Liver (tissue), 9 donors: ENCODE data around the gene SMAP2. TPM values are rescaled to one million over a fixed set of nuclear protein-coding genes. Genes with fewer than 3 reads are reported as not detected.

Experiments used
- DNase-seq: peaks from one replicate; pipeline ENCODE4 v3.0.0-alpha.2; 2017; ENCODE audit warnings: low spot score
- H3K27ac ChIP-seq, 2 donors: one replicate each; pipeline ENCODE4 v1.7.0; 2013; ENCODE audit warnings: inconsistent platforms in 2 of 2, low read length in 2 of 2, control low read depth in 1 of 2, low read depth in 1 of 2, mild to moderate bottlenecking in 1 of 2
- H3K27me3 ChIP-seq, 4 donors: one replicate each; pipeline versions ENCODE4 v1.6.1 to v1.7.0; 2013; ENCODE audit warnings: low read length in 3 of 4, inconsistent platforms in 1 of 4, mild to moderate bottlenecking in 1 of 4, moderate library complexity in 1 of 4; ENCODE audit not compliant: control insufficient read depth in 4 of 4, insufficient read depth in 4 of 4
- H3K36me3 ChIP-seq, 4 donors: one replicate each; pipeline versions ENCODE4 v1.6.1 to v1.7.0; 2013; ENCODE audit warnings: low read length in 3 of 4, mild to moderate bottlenecking in 3 of 4, low read depth in 1 of 4, moderate library complexity in 1 of 4; ENCODE audit not compliant: control insufficient read depth in 4 of 4, insufficient read depth in 3 of 4
- H3K4me1 ChIP-seq, 4 donors: one replicate each; pipeline versions ENCODE4 v1.6.1 to v1.7.0; 2013; ENCODE audit warnings: low read length in 3 of 4, mild to moderate bottlenecking in 3 of 4, moderate library complexity in 1 of 4; ENCODE audit not compliant: control insufficient read depth in 4 of 4, insufficient read depth in 4 of 4
- H3K4me3 ChIP-seq, 3 donors: one replicate each; pipeline versions ENCODE4 v1.6.1 to v1.7.0; 2013; ENCODE audit warnings: low read length in 3 of 3, control low read depth in 1 of 3, low read depth in 1 of 3, mild to moderate bottlenecking in 1 of 3
- H3K9ac ChIP-seq, 2 donors: one replicate each; pipeline ENCODE4 v1.7.0; 2013; ENCODE audit warnings: low read length in 2 of 2, mild to moderate bottlenecking in 2 of 2, moderate library complexity in 2 of 2, control low read depth in 1 of 2, low read depth in 1 of 2
- H3K9me3 ChIP-seq, 4 donors: one replicate each; pipeline versions ENCODE4 v1.6.1 to v1.7.0; 2013; ENCODE audit warnings: low read length in 3 of 4; ENCODE audit not compliant: control insufficient read depth in 4 of 4
- EGR1 ChIP-seq, 2 donors: IDR thresholded peaks; 2 replicates each; pipeline ENCODE4 v1.6.1; 2016 to 2018; ENCODE audit warnings: antibody characterized with exemption in 2 of 2, low read depth in 2 of 2
- HNF4G ChIP-seq: IDR thresholded peaks from 2 replicates; pipeline ENCODE4 v1.6.1; 2016; ENCODE audit warnings: antibody characterized with exemption
- JUND ChIP-seq, 2 donors: IDR thresholded peaks; 2 replicates each; pipeline ENCODE4 v1.6.1; 2016; ENCODE audit warnings: antibody characterized with exemption in 2 of 2
- MAX ChIP-seq: IDR thresholded peaks from 2 replicates; pipeline ENCODE4 v1.6.1; 2016; ENCODE audit warnings: antibody characterized with exemption
- NR2F2 ChIP-seq: IDR thresholded peaks from 2 replicates; pipeline ENCODE4 v1.6.1; 2016; ENCODE audit warnings: antibody characterized with exemption
- RAD21 ChIP-seq, 2 donors: IDR thresholded peaks; 2 replicates each; pipeline ENCODE4 v1.6.1; 2016; ENCODE audit warnings: antibody characterized with exemption in 2 of 2, mild to moderate bottlenecking in 2 of 2
- REST ChIP-seq: IDR thresholded peaks from 2 replicates; pipeline ENCODE4 v1.6.1; 2016; ENCODE audit warnings: antibody characterized with exemption, mild to moderate bottlenecking
- RXRA ChIP-seq, 2 donors: IDR thresholded peaks; 2 replicates each; pipeline ENCODE4 v1.6.1; 2017 to 2018; ENCODE audit warnings: antibody characterized with exemption in 2 of 2, mild to moderate bottlenecking in 1 of 2
- TAF1 ChIP-seq: conservative IDR thresholded peaks from 2 replicates; pipeline ENCODE4 v1.6.1; 2016; ENCODE audit warnings: antibody characterized with exemption, mild to moderate bottlenecking
- YY1 ChIP-seq: IDR thresholded peaks from 2 replicates; pipeline ENCODE4 v1.6.1; 2016; ENCODE audit warnings: antibody characterized with exemption, mild to moderate bottlenecking
- WGBS: extraction: QIAGEN DNeasy Blood & Tissue Kit; methylation state at CpG from one replicate; pipeline ENCODE4 v1.1.7; 2013; 5-methylcytosine and 5-hydroxymethylcytosine counted together
- polyA plus RNA-seq, 2 donors: library from polyadenylated mRNA; stranded (reverse) in 1 of 2; unstranded in 1 of 2; fragments of 200-250 nt in 1 of 2; fragments of >200 nt in 1 of 2; fragmentation: Nextera tagmentation in 1 of 2; extraction: Ambion mirVana in 1 of 2; gene quantifications; one replicate each; pipeline versions ENCODE4 v1.2.1 to v1.2.3, GENCODE V29; 2013 to 2015
- total RNA-seq, 2 donors: library from RNA; depleted of rRNA; stranded (reverse); fragments of >200 nt; gene quantifications; one replicate each; pipeline ENCODE4 v1.2.3, GENCODE V29; 2014
- TF ChIP-seq, protein P1 (sequence below): fragments of 150-350 bp; IDR thresholded peaks from 2 replicates; pipeline ENCODE4 v1.5.1; 2017; ENCODE audit warnings: improper control_type of control experiment, low read depth, low read length; ENCODE audit not compliant: missing input control
- TF ChIP-seq, protein P2 (sequence below): IDR thresholded peaks from 2 replicates; pipeline ENCODE4 v1.6.1; 2016; ENCODE audit warnings: antibody characterized with exemption
- donor health status: healthy.
- donor health status: healthy.
- donor health status: healthy.
- donor health status: healthy.
- donor health status: healthy.

The SMAP2 gene
- total and polyA plus RNA-seq, 4 donors: 20.0 to 36.8 (median 29.8) TPM

GRCh38 chr1:40432644-40433390, 59.3 kb downstream of the SMAP2 start:
- no peak for TF ChIP-seq RXRA (IDR thresholded peaks at IDR 0.05)
- no peak for TF ChIP-seq EGR1 (IDR thresholded peaks at IDR 0.05; ENCODE audit: low read depth in 2 of 2)
- TF ChIP-seq, protein P1, sequence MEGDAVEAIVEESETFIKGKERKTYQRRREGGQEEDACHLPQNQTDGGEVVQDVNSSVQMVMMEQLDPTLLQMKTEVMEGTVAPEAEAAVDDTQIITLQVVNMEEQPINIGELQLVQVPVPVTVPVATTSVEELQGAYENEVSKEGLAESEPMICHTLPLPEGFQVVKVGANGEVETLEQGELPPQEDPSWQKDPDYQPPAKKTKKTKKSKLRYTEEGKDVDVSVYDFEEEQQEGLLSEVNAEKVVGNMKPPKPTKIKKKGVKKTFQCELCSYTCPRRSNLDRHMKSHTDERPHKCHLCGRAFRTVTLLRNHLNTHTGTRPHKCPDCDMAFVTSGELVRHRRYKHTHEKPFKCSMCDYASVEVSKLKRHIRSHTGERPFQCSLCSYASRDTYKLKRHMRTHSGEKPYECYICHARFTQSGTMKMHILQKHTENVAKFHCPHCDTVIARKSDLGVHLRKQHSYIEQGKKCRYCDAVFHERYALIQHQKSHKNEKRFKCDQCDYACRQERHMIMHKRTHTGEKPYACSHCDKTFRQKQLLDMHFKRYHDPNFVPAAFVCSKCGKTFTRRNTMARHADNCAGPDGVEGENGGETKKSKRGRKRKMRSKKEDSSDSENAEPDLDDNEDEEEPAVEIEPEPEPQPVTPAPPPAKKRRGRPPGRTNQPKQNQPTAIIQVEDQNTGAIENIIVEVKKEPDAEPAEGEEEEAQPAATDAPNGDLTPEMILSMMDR: no peak
- TF ChIP-seq YY1: no peak
- TF ChIP-seq HNF4G: no peak
- TF ChIP-seq REST: no peak
- TF ChIP-seq, protein P2, sequence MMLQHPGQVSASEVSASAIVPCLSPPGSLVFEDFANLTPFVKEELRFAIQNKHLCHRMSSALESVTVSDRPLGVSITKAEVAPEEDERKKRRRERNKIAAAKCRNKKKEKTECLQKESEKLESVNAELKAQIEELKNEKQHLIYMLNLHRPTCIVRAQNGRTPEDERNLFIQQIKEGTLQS: no peak
- TF ChIP-seq TAF1: no peak
- TF ChIP-seq MAX: no peak
- no peak for TF ChIP-seq JUND (IDR thresholded peaks at IDR 0.05)
- no peak for TF ChIP-seq RAD21 (IDR thresholded peaks at IDR 0.05)
- 69% methylated on average over 3 of the region's 3 CpGs for WGBS

GRCh38 chr1:40435471-40435870, 61.9 kb downstream of the SMAP2 start:
- TF ChIP-seq RAD21 (IDR thresholded peaks at IDR 0.05) (no peak), MAX (no peak), RXRA (IDR thresholded peaks at IDR 0.05) (no peak), TAF1 (no peak), YY1 (no peak), NR2F2 (no peak), HNF4G (no peak)
- Histone ChIP-seq H3K27ac (no peak overlapping the region), H3K27me3 (no peaks in the 10 kb centered on the region), H3K9me3 (no peaks in the 10 kb centered on the region), H3K36me3 (no peaks in the 10 kb centered on the region), H3K9ac (no peak overlapping the region), H3K4me3 (no peak overlapping the region), H3K4me1 (peaks cover 0 to 3% (median 0%) of the 10 kb centered on the region in 4 donors)
- no peak for DNase-seq
- WGBS: 87% methylated on average over 5 of the region's 5 CpGs

More at GRCh38 chr1:40432644-40433390, 59.3 kb downstream of the SMAP2 start:
- H3K4me3 ChIP-seq: no peak overlapping the region
- no peaks in the 10 kb centered on the region for H3K4me1 ChIP-seq
- peak overlapping the region in 1 of 2 donors; percentile 3 for H3K27ac ChIP-seq
- no peaks in the 10 kb centered on the region for H3K36me3 ChIP-seq
- H3K9ac ChIP-seq: no peak overlapping the region
- no peaks in the 10 kb centered on the region for H3K27me3 ChIP-seq
- DNase-seq: no peak
- H3K9me3 ChIP-seq: no peaks in the 10 kb centered on the region
